Measurements from ENCODE around the gene DDX39B.
"Not testable (repeated sequence)": the region's sequence is repeated elsewhere in the genome, so short reads cannot be mapped to it uniquely, and the experiment has no call there.

Gene DDX39B

GRCh38 chr6:31556307-31556706 is 14.5 kb upstream of the DDX39B start:
- no peaks in the 10 kb centered on the region for H3K27me3 Mint-ChIP-seq (ENCODE audit: low read depth)
- no peak for TF ChIP-seq CTCF (IDR thresholded peaks at IDR 0.05; ENCODE audit: unreplicated experiment in 3 of 3)
- no peaks in the 10 kb centered on the region for H3K4me1 Mint-ChIP-seq
- no peak overlapping the region for H3K27ac Mint-ChIP-seq
- no peak overlapping the region for H3K4me3 Mint-ChIP-seq
- H3K9me3 Mint-ChIP-seq: no peaks in the 10 kb centered on the region
- H3K36me3 Mint-ChIP-seq (ENCODE audit: low read depth): peaks cover 42% of the 10 kb centered on the region

DNA sequence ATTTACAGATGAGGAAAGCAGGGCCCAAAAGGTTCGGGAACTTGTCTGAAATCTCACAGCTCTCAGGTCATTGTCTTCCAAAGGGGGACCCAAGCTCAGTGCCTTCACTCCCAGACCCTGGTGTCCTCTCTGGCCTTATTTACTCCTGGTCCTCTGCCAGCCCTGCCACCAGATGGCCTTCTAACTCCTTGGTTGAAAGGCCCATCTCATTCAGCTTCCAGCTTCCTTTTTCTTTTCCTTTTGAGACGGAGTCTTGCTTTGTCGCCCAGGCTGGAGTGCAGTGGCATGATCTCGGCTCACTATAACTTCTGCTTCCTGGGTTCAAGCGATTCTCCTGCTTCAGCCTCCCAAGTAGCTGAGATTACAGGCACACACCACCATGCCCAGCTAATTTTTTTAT is 9.6 kb upstream of the DDX39B start:
- TF ChIP-seq CTCF (IDR thresholded peaks at IDR 0.05; ENCODE audit: unreplicated experiment in 3 of 3): peak in 2 of 3 experiments; percentile 15 to 22
- H3K27ac Mint-ChIP-seq: peak overlapping the region in 2 of 3 experiments; percentile 57 to 64
- H3K27me3 Mint-ChIP-seq (ENCODE audit: low read depth); H3K9me3 Mint-ChIP-seq: not testable (repeated sequence)
- peaks cover 33% of the 10 kb centered on the region for H3K36me3 Mint-ChIP-seq (ENCODE audit: low read depth)
- peak overlapping the region in 2 of 3 experiments; percentile 27 to 42 for H3K4me3 Mint-ChIP-seq
- H3K4me1 Mint-ChIP-seq: peaks cover 18% of the 10 kb centered on the region

- peak overlapping the region; percentile 73 to 89 (median 83) for H3K4me3 Mint-ChIP-seq
- no peaks in the 10 kb centered on the region for H3K27me3 Mint-ChIP-seq (ENCODE audit: low read depth)
- peaks cover 28% of the 10 kb centered on the region for H3K36me3 Mint-ChIP-seq (ENCODE audit: low read depth)
- H3K4me1 Mint-ChIP-seq: peaks cover 34% of the 10 kb centered on the region
- H3K27ac Mint-ChIP-seq: peak overlapping the region in 2 of 3 experiments; percentile 40 to 89
- no peak for TF ChIP-seq CTCF (IDR thresholded peaks at IDR 0.05; ENCODE audit: unreplicated experiment in 3 of 3)
- no peaks in the 10 kb centered on the region for H3K9me3 Mint-ChIP-seq
Observed at GRCh38 chr6:31548544-31548873, 6.7 kb upstream of the DDX39B start.

DNA sequence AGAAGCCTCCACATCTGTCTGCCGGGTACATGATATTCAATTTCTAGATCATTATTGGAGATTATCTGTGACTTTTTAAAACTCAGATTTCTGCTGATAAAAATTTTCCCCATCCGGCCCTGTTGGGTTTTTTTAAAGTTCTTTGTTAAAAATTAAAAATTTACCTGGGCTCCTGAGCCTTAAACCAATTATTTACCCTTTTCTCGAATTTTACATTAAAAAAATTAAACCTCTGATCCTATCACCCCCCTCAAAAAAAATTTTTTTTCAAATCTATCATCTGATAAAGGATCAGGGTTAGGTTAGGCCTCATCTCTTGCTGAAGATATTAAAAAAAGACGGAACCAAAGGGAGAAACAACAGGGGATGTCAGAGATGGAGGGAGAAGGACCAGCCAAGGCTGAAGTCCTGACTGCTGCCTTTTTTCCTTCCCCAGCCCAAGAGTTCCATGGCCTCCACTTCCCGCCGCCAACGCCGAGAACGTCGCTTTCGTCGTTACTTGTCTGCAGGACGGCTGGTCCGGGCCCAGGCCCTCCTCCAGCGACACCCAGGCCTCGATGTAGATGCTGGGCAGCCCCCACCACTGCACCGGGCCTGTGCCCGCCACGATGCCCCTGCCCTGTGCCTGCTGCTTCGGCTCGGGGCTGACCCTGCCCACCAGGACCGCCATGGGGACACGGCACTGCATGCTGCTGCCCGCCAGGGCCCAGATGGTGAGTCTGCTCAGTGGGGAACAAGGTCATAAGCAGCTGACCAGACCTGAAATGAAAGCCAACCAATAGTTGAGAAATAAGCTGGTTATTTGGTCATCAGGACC is 6.1 kb upstream of the DDX39B start:
- H3K9me3 Mint-ChIP-seq: no peaks in the 10 kb centered on the region
- H3K4me1 Mint-ChIP-seq: peaks cover 34% of the 10 kb centered on the region
- H3K27me3 Mint-ChIP-seq (ENCODE audit: low read depth): no peaks in the 10 kb centered on the region
- H3K36me3 Mint-ChIP-seq (ENCODE audit: low read depth): peaks cover 24% of the 10 kb centered on the region
- H3K27ac Mint-ChIP-seq: peak overlapping the region; percentile 29 to 89 (median 77)
- peak overlapping the region; percentile 83 to 89 (median 84) for H3K4me3 Mint-ChIP-seq
- no peak for TF ChIP-seq CTCF (IDR thresholded peaks at IDR 0.05; ENCODE audit: unreplicated experiment in 3 of 3)

DNA sequence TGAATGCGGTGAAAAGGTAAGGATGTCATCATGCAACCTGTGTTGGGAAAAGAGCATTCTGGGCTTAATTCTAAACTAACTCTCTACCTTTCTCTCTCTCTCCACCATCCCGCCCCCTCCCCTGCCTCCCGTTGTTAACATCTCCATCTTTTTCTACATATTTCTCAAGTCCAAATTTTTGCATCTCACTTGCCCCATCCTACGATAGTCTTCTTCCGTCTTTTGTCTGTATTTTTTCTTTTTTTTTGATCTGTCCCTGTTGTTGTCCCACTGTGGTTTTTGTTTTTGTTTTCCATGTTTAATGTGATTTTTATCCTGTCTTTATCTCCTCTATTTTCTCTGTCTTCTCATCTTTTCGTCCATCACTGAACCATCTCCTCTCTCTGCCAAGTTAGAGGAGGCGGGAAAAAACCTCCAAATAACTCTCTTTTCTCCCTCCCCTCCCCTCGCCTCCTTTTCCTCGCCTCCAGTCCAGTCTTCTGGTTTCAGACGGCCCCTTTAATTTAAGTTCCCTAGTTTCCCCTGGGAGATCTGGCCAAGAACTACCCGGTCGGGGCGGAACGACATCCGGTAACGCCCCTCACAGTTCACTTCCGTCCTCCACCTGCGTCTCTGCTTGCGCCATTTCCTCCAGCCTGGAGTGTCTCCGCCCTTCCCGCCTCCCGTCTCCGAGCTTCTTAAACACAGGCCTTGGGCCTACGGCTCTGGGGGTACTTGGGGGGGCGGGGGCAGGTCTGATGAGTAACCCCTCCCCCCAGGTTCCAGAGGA is 5.3 kb upstream of the DDX39B start, which contains the start of gene NFKBIL1:
NFKBIL1 (plus strand) TSS at position 651 of the 769 bp plus-strand sequence; CDS start at position 738, 87 bp downstream.
- H3K36me3 Mint-ChIP-seq (ENCODE audit: low read depth): peaks cover 24% of the 10 kb centered on the region
- no peaks in the 10 kb centered on the region for H3K9me3 Mint-ChIP-seq
- peak within 1 kb of the TSS; percentile 29 to 89 (median 77) for H3K27ac Mint-ChIP-seq
- H3K4me1 Mint-ChIP-seq: peaks cover 34% of the 10 kb centered on the region
- peak within 1 kb of the TSS; percentile 83 to 89 (median 84) for H3K4me3 Mint-ChIP-seq
- TF ChIP-seq CTCF (IDR thresholded peaks at IDR 0.05; ENCODE audit: unreplicated experiment in 3 of 3): peak in 1 of 3 experiments; percentile 22
- no peaks in the 10 kb centered on the region for H3K27me3 Mint-ChIP-seq (ENCODE audit: low read depth)
